AG09319 (cell line): ENCODE measurements around the gene MAFB.

Experiments used
- DNase-seq: peaks from one replicate; pipeline ENCODE4 v3.0.0-alpha.2; 2010; ENCODE audit warnings: low read depth; ENCODE audit errors: extremely low read depth
- CTCF ChIP-seq: IDR thresholded peaks from 2 replicates; pipeline ENCODE4 v1.5.1; 2011; ENCODE audit warnings: low read depth, mild to moderate bottlenecking, inconsistent platforms, low read length, moderate library complexity

MAFB gene

GRCh38 chr20:40680161-40680959, 8.7 kb downstream of the MAFB start:
- no peak for TF ChIP-seq CTCF
- DNase-seq: no peak

GRCh38 chr20:40679184-40679583, 9.9 kb downstream of the MAFB start:
- no peak for DNase-seq
- no peak for TF ChIP-seq CTCF

- no peak for DNase-seq
- no peak for TF ChIP-seq CTCF
These were observed 10.7 kb downstream of the MAFB start for GRCh38 chr20:40678286-40678875.

GRCh38 chr20:40677343-40677924, 11.6 kb downstream of the MAFB start:
- no peak for TF ChIP-seq CTCF

GRCh38 chr20:40676491-40677269, 12.4 kb downstream of the MAFB start:
- TF ChIP-seq CTCF: no peak
- no peak for DNase-seq

More at GRCh38 chr20:40677343-40677924, 11.6 kb downstream of the MAFB start:
- DNase-seq: no peak

GRCh38 chr20:40675599-40676221, 13.3 kb downstream of the MAFB start:
- no peak for DNase-seq
- no peak for TF ChIP-seq CTCF
